A549 (cell line): ENCODE results near the gene PPP1R9A. TPM values are rescaled to one million over a fixed set of nuclear protein-coding genes. Genes with fewer than 3 reads are reported as not detected.

Experiments used
- ATAC-seq, 2 experiments: fragments of 200-7000 bp in 1 of 2; fragments of >200 bp in 1 of 2; cut with Nextera tagmentation in 1 of 2; cut with Tn5 transposase in 1 of 2; 3 replicates each; pipeline versions ENCODE4 v1.8.0 to v1.9.1; 2018 to 2020; ENCODE audit warnings: mild to moderate bottlenecking in 1 of 2, moderate library complexity in 1 of 2
- CTCF ChIA-PET: fragments of 300-600 bp; sonication (Branson Sonifier 250); formaldehyde crosslinking; extraction: SDS; loops from one replicate; lab custom pipeline; 2021; ENCODE audit warnings: antibody characterized with exemption, inconsistent platforms; lab: Yijun Ruan, JAX
- POLR2A ChIA-PET: fragments of 350-600 bp; formaldehyde crosslinking; extraction: SDS; loops from one replicate; lab custom pipeline; 2021; ENCODE audit warnings: antibody characterized with exemption, inconsistent platforms; lab: Yijun Ruan, JAX
- DNase-seq, 2 experiments: peaks; one replicate each; pipeline versions ENCODE4 v3.0.0 to v3.0.0-alpha.2; 2011 to 2016; ENCODE audit warnings: low read depth in 1 of 2, low spot score in 1 of 2
- FAIRE-seq: peaks from 2 replicates; lab custom pipeline; 2011; peaks lifted over from hg19 to GRCh38; lab: Jason Lieb, UNC
- H3K27ac ChIP-seq, 2 experiments: fragments of >200 bp; sonication (Bioruptor Twin); formaldehyde crosslinking; 3 replicates each; pipeline ENCODE4 v1.5.1; 2016 to 2017
- H3K4me1 ChIP-seq: fragments of >200 bp; sonication (Bioruptor Twin); formaldehyde crosslinking; 3 replicates; pipeline ENCODE4 v1.6.1; 2016
- H3K4me2 ChIP-seq: fragments of >200 bp; sonication (Bioruptor Twin); formaldehyde crosslinking; 3 replicates; pipeline ENCODE4 v1.6.1; 2016
- H3K4me3 ChIP-seq: fragments of >200 bp; sonication (Bioruptor Twin); formaldehyde crosslinking; 3 replicates; pipeline ENCODE4 v1.5.1; 2016
- H3K9me3 ChIP-seq: fragments of >200 bp; sonication (Bioruptor Twin); formaldehyde crosslinking; 3 replicates; pipeline ENCODE4 v1.6.1; 2016
- BCL3 ChIP-seq: fragments of >200 bp; sonication (Bioruptor Twin); formaldehyde crosslinking; IDR thresholded peaks from 3 replicates; pipeline ENCODE4 v1.6.1; 2016
- CBX2 ChIP-seq: fragments of 200-600 bp; sonication (generic); IDR thresholded peaks from 2 replicates; pipeline ENCODE4 v1.6.1; 2016; ENCODE audit warnings: low read depth, mild to moderate bottlenecking, borderline replicate concordance
- CBX8 ChIP-seq: fragments of 200-600 bp; sonication (generic); IDR thresholded peaks from 2 replicates; pipeline ENCODE4 v1.6.1; 2016
- CHD2 ChIP-seq: fragments of 150-350 bp; IDR thresholded peaks from 2 replicates; pipeline ENCODE4 v1.6.1; 2014; ENCODE audit warnings: low read length; ENCODE audit not compliant: partially characterized antibody
- EHF ChIP-seq: fragments of 250-450 bp; sonication (Bioruptor Pico); IDR thresholded peaks from 2 replicates; pipeline ENCODE4 v1.5.0; 2020; ENCODE audit warnings: mild to moderate bottlenecking
- FOSB ChIP-seq: fragments of 250-450 bp; sonication (Bioruptor Pico); IDR thresholded peaks from 2 replicates; pipeline ENCODE4 v1.5.0; 2020; ENCODE audit warnings: mild to moderate bottlenecking, moderate library complexity
- FOSL2 ChIP-seq, 2 experiments: fragments of 450-650 bp in 1 of 2; fragments of >200 bp in 1 of 2; sonication (Bioruptor Twin) in 1 of 2; formaldehyde crosslinking; IDR thresholded peaks; 2 replicates each; pipeline versions ENCODE4 v1.5.0 to v1.6.1; 2016 to 2020; ENCODE audit warnings: mild to moderate bottlenecking in 1 of 2, moderate library complexity in 1 of 2
- FOXS1 ChIP-seq: fragments of 250-450 bp; sonication (Bioruptor Pico); IDR thresholded peaks from 2 replicates; pipeline ENCODE4 v1.5.0; 2020; ENCODE audit warnings: mild to moderate bottlenecking, moderate library complexity
- GATA3 ChIP-seq: IDR thresholded peaks from 2 replicates; pipeline ENCODE4 v1.6.1; 2012; ENCODE audit warnings: borderline replicate concordance
- HOXB5 ChIP-seq: fragments of 250-450 bp; sonication (Bioruptor Pico); IDR thresholded peaks from 2 replicates; pipeline ENCODE4 v1.5.0; 2020; ENCODE audit warnings: mild to moderate bottlenecking, moderate library complexity
- KDM1A ChIP-seq: fragments of 200-600 bp; sonication (generic); IDR thresholded peaks from 2 replicates; pipeline ENCODE4 v1.6.1; 2016; ENCODE audit warnings: low read depth, mild to moderate bottlenecking
- KDM5A ChIP-seq: fragments of 200-600 bp; sonication (generic); IDR thresholded peaks from 2 replicates; pipeline ENCODE4 v1.6.1; 2016; ENCODE audit warnings: antibody characterized with exemption, mild to moderate bottlenecking
- MAFK ChIP-seq: fragments of 450-650 bp; IDR thresholded peaks from 2 replicates; pipeline ENCODE4 v1.6.1; 2014; ENCODE audit not compliant: partially characterized antibody
- MAZ ChIP-seq: fragments of 150-350 bp; IDR thresholded peaks from 2 replicates; pipeline ENCODE4 v1.6.1; 2014; ENCODE audit warnings: antibody characterized with exemption, low read depth, low read length, borderline replicate concordance
- MYC ChIP-seq: IDR thresholded peaks from 2 replicates; pipeline ENCODE4 v1.6.1; 2012; ENCODE audit warnings: mild to moderate bottlenecking, inconsistent platforms, low read length, improper control_type of control experiment, borderline replicate concordance
- NPAS2 ChIP-seq: fragments of 250-450 bp; sonication (Bioruptor Pico); IDR thresholded peaks from 2 replicates; pipeline ENCODE4 v1.8.0; 2022; ENCODE audit warnings: mild to moderate bottlenecking, moderate library complexity, borderline replicate concordance
- NR3C1 ChIP-seq: fragments of >200 bp; sonication (Bioruptor Twin); formaldehyde crosslinking; IDR thresholded peaks from 3 replicates; pipeline ENCODE4 v1.6.1; 2017
- POLR2AphosphoS2 ChIP-seq: conservative IDR thresholded peaks from 2 replicates; pipeline ENCODE4 v1.6.1; 2012; ENCODE audit warnings: low read length, improper control_type of control experiment, inconsistent platforms
- RCOR1 ChIP-seq: fragments of 150-350 bp; IDR thresholded peaks from 2 replicates; pipeline ENCODE4 v1.6.1; 2014; ENCODE audit warnings: antibody characterized with exemption, low read length, low read depth
- REST ChIP-seq: fragments of 200-600 bp; sonication (generic); IDR thresholded peaks from 2 replicates; pipeline ENCODE4 v1.6.1; 2016; ENCODE audit warnings: antibody characterized with exemption, mild to moderate bottlenecking, moderate library complexity
- RFX5 ChIP-seq: fragments of 450-650 bp; IDR thresholded peaks from 2 replicates; pipeline ENCODE4 v1.7.1; 2014; ENCODE audit warnings: antibody characterized with exemption, mild to moderate bottlenecking, moderate library complexity
- RNF2 ChIP-seq: fragments of 200-600 bp; sonication (generic); IDR thresholded peaks from 2 replicates; pipeline ENCODE4 v1.6.1; 2016; ENCODE audit warnings: low read depth, mild to moderate bottlenecking, antibody characterized with exemption, moderate library complexity, borderline replicate concordance
- SREBF2 ChIP-seq: fragments of 450-650 bp; IDR thresholded peaks from 2 replicates; pipeline ENCODE4 v1.6.1; 2014; ENCODE audit warnings: mild to moderate bottlenecking, moderate library complexity
- TFCP2L1 ChIP-seq: fragments of 250-450 bp; sonication (Bioruptor Pico); IDR thresholded peaks from 2 replicates; pipeline ENCODE4 v1.5.0; 2021; ENCODE audit warnings: mild to moderate bottlenecking
- ZC3H11A ChIP-seq: fragments of 450-650 bp; IDR thresholded peaks from 2 replicates; pipeline ENCODE4 v1.6.1; 2014; ENCODE audit warnings: antibody characterized with exemption, mild to moderate bottlenecking
- ZFP36 ChIP-seq: fragments of 450-650 bp; IDR thresholded peaks from 2 replicates; pipeline ENCODE4 v1.6.1; 2014; ENCODE audit warnings: borderline replicate concordance; ENCODE audit not compliant: partially characterized antibody
- ZSCAN20 ChIP-seq: fragments of 250-450 bp; sonication (Bioruptor Pico); IDR thresholded peaks from 2 replicates; pipeline ENCODE4 v1.8.0; 2022; ENCODE audit warnings: mild to moderate bottlenecking, moderate library complexity
- WGBS: methylation state at CpG from one replicate; pipeline ENCODE4 v1.1.6; 2017; ENCODE audit errors: missing lambda C conversion rate; 5-methylcytosine and 5-hydroxymethylcytosine counted together
- polyA plus RNA-seq, 4 experiments: library from polyadenylated mRNA; depleted of rRNA in 3 of 4; stranded (reverse); fragments of >200 nt; fragmentation: RNase III in 1 of 4; extraction: RNeasy Plus Mini Kit Qiagen cat#74134 plus additional on column Dnase treatment in 1 of 4; gene quantifications; 2 replicates in 3 of 4; 3 replicates in 1 of 4; pipeline ENCODE4 v1.2.3, GENCODE V29; 2011 to 2017

PPP1R9A gene
- polyA plus RNA-seq, 2 of the 4 experiments (the other 2 are of a cell fraction): 5.0 to 18.7 TPM

GRCh38 chr7:95318501-95319100 is 411.2 kb downstream of the PPP1R9A start:
- POLR2A ChIA-PET: no interaction called here

GRCh38 chr7:95319570-95319969 is 412.2 kb downstream of the PPP1R9A start:
- Histone ChIP-seq H3K4me3 (no peak overlapping the region), H3K4me1 (peaks cover 45% of the 10 kb centered on the region), H3K27ac (peak overlapping the region in 1 of 2 experiments; percentile 30; a peak in 2 of 6 replicates), H3K9me3 (no peaks in the 10 kb centered on the region), H3K4me2 (no peak overlapping the region)
- 94% methylated on average over 1 of the region's 1 CpG for WGBS
- CTCF ChIA-PET: no interaction called here
- DNase-seq (no peak), FAIRE-seq (no peak), ATAC-seq (no peak)
- POLR2A ChIA-PET: no interaction called here
- TF ChIP-seq POLR2AphosphoS2: no peak
- no peak for TF ChIP-seq CBX8
- TF ChIP-seq HOXB5 (CRISPR knock-in tag): no peak
- no peak for TF ChIP-seq NPAS2 (CRISPR knock-in tag)
- TF ChIP-seq FOXS1: no peak
- TF ChIP-seq KDM5A: no peak
- TF ChIP-seq RFX5: no peak
- no peak for TF ChIP-seq SREBF2
- no peak for TF ChIP-seq ZSCAN20 (CRISPR knock-in tag)
- TF ChIP-seq CHD2: no peak
- TF ChIP-seq MAZ: no peak
- TF ChIP-seq GATA3: no peak
- no peak for TF ChIP-seq MAFK
- TF ChIP-seq TFCP2L1: no peak
- no peak for TF ChIP-seq MYC
- TF ChIP-seq RNF2: no peak
- TF ChIP-seq FOSB (CRISPR knock-in tag): no peak

More at GRCh38 chr7:95318501-95319100, 411.2 kb downstream of the PPP1R9A start:
- H3K4me1 ChIP-seq: peaks cover 36% of the 10 kb centered on the region
- TF ChIP-seq CBX2 (no peak), KDM5A (no peak), EHF (CRISPR knock-in tag) (no peak), SREBF2 (no peak), GATA3 (no peak), NR3C1 (no peak), REST (no peak), FOSL2 (IDR thresholded peaks at IDR 0.05) (no peak), FOSL2 (CRISPR knock-in tag; IDR thresholded peaks at IDR 0.05) (no peak), KDM1A (no peak), RCOR1 (no peak), BCL3 (no peak), ZFP36 (no peak), NPAS2 (CRISPR knock-in tag) (no peak), ZC3H11A (no peak)
- H3K27ac ChIP-seq: peak overlapping the region; percentile 4 to 58; a peak in 3 of 6 replicates
- CTCF ChIA-PET: no interaction called here
- FAIRE-seq (no peak), ATAC-seq (peak in 1 of 2 experiments; percentile 18; a peak in 2 of 6 replicates), DNase-seq (no peak)
- 73% methylated on average over 8 of the region's 8 CpGs for WGBS
- H3K4me3 ChIP-seq: no peak overlapping the region
- H3K4me2 ChIP-seq: peak overlapping the region; percentile 7
- H3K9me3 ChIP-seq: no peaks in the 10 kb centered on the region
